ENCODE results near the gene GGT5. TPM values are rescaled to one million over a fixed set of nuclear protein-coding genes. Genes with fewer than 3 reads are reported as not detected.
"Not testable (repeated sequence)": the region's sequence is repeated elsewhere in the genome, so short reads cannot be mapped to it uniquely, and the experiment has no call there.

The GGT5 gene
- total RNA-seq, 1 experiment from 2014 or later, result 34.6 TPM

- no peak for TF ChIP-seq CTCF (IDR thresholded peaks at IDR 0.05; ENCODE audit: unreplicated experiment)
- intact Hi-C loops (cut with micrococcal nuclease), result no loop called here
- Mint-ChIP-seq H3K4me3 (ENCODE audit: unreplicated experiment) (peak overlapping the region; percentile 7), H3K4me1 (ENCODE audit: insufficient read depth, unreplicated experiment) (peaks cover 29% of the 10 kb centered on the region), H3K27ac (ENCODE audit: low read depth, unreplicated experiment) (peak overlapping the region; percentile 3), H3K36me3 (ENCODE audit: insufficient read depth, unreplicated experiment) (peaks cover 3% of the 10 kb centered on the region), H3K27me3 (ENCODE audit: insufficient read depth, unreplicated experiment) (no peaks in the 10 kb centered on the region), H3K9me3 (ENCODE audit: unreplicated experiment) (no peaks in the 10 kb centered on the region)
- DNase-seq (ENCODE audit: unreplicated experiment), result no peak
- ChIA-PET CTCF (interaction anchor here (0.6 kb wide), 3 partner anchors 11 to 394 kb away, joined by 3 read pairs; no protein-coding TSS in a partner anchor), POLR2A (interaction anchor here (0.5 to 2.3 kb wide), 10 partner anchors 9 to 1392 kb away, joined by 3 to 12 read pairs (median 4); partner anchors contain the start of gene SPECC1L)
- no TSS peak for BruUV-seq (replicated peaks)
Measured at GRCh38 chr22:24289741-24290163, 44.9 kb upstream of the GGT5 start.

- Mint-ChIP-seq H3K27ac (ENCODE audit: low read depth, unreplicated experiment) (peak overlapping the region; percentile 59), H3K4me1 (ENCODE audit: insufficient read depth, unreplicated experiment) (peaks cover 34% of the 10 kb centered on the region), H3K27me3 (ENCODE audit: insufficient read depth, unreplicated experiment) (no peaks in the 10 kb centered on the region), H3K4me3 (ENCODE audit: unreplicated experiment) (peak overlapping the region; percentile 7), H3K9me3 (ENCODE audit: unreplicated experiment) (no peaks in the 10 kb centered on the region), H3K36me3 (ENCODE audit: insufficient read depth, unreplicated experiment) (peaks cover 8% of the 10 kb centered on the region)
- no TSS peak for BruUV-seq (replicated peaks)
- no peak for TF ChIP-seq CTCF (IDR thresholded peaks at IDR 0.05; ENCODE audit: unreplicated experiment)
- POLR2A ChIA-PET, result interaction anchor here (0.5 to 2.3 kb wide), 9 partner anchors 8 to 1391 kb away, joined by 3 to 12 read pairs (median 4); partner anchors contain the start of genes MIF and SPECC1L
- intact Hi-C loops (cut with micrococcal nuclease), result no loop called here
- peak; percentile 26 for DNase-seq (ENCODE audit: unreplicated experiment)
- CTCF ChIA-PET, result interaction anchor here (0.6 kb wide), 3 partner anchors 10 to 393 kb away, joined by 3 read pairs; no protein-coding TSS in a partner anchor
Measured at GRCh38 chr22:24289114-24289513, 44.2 kb upstream of the GGT5 start.

GRCh38 chr22:24287801-24288200 is 42.9 kb upstream of the GGT5 start:
- BruUV-seq (replicated peaks); H3K27me3 Mint-ChIP-seq (ENCODE audit: insufficient read depth, unreplicated experiment); DNase-seq (ENCODE audit: unreplicated experiment); H3K36me3 Mint-ChIP-seq (ENCODE audit: insufficient read depth, unreplicated experiment); H3K27ac Mint-ChIP-seq (ENCODE audit: low read depth, unreplicated experiment); H3K4me3 Mint-ChIP-seq (ENCODE audit: unreplicated experiment); H3K9me3 Mint-ChIP-seq (ENCODE audit: unreplicated experiment); intact Hi-C loops (cut with micrococcal nuclease); POLR2A ChIA-PET; CTCF ChIA-PET: not testable (repeated sequence)
- H3K4me1 Mint-ChIP-seq (ENCODE audit: insufficient read depth, unreplicated experiment), result peaks cover 39% of the 10 kb centered on the region

- H3K27ac Mint-ChIP-seq (ENCODE audit: low read depth, unreplicated experiment); POLR2A ChIA-PET; DNase-seq (ENCODE audit: unreplicated experiment); H3K4me3 Mint-ChIP-seq (ENCODE audit: unreplicated experiment); H3K27me3 Mint-ChIP-seq (ENCODE audit: insufficient read depth, unreplicated experiment); H3K36me3 Mint-ChIP-seq (ENCODE audit: insufficient read depth, unreplicated experiment); intact Hi-C loops (cut with micrococcal nuclease); H3K9me3 Mint-ChIP-seq (ENCODE audit: unreplicated experiment); CTCF ChIA-PET; BruUV-seq (replicated peaks): not testable (repeated sequence)
- H3K4me1 Mint-ChIP-seq (ENCODE audit: insufficient read depth, unreplicated experiment), result peaks cover 39% of the 10 kb centered on the region
Measured at GRCh38 chr22:24287212-24287611, 42.3 kb upstream of the GGT5 start.

- H3K27ac Mint-ChIP-seq (ENCODE audit: low read depth, unreplicated experiment), result peak overlapping the region; percentile 36
- no peak overlapping the region for H3K4me3 Mint-ChIP-seq (ENCODE audit: unreplicated experiment)
- peaks cover 39% of the 10 kb centered on the region for H3K4me1 Mint-ChIP-seq (ENCODE audit: insufficient read depth, unreplicated experiment)
Measured at GRCh38 chr22:24285245-24285644, 40.4 kb upstream of the GGT5 start.

More at GRCh38 chr22:24285245-24285644, 40.4 kb upstream of the GGT5 start:
- no peaks in the 10 kb centered on the region for H3K9me3 Mint-ChIP-seq (ENCODE audit: unreplicated experiment)
- ChIA-PET POLR2A (interaction anchor here (1.8 kb wide), 1 partner anchor 20 kb away, joined by 5 read pairs; no protein-coding TSS in a partner anchor), CTCF (interaction anchor here (1.0 to 1.1 kb wide), 2 partner anchors 10 to 17 kb away, joined by 4 read pairs; no protein-coding TSS in a partner anchor)
- H3K36me3 Mint-ChIP-seq (ENCODE audit: insufficient read depth, unreplicated experiment), result peaks cover 8% of the 10 kb centered on the region
- TF ChIP-seq CTCF (IDR thresholded peaks at IDR 0.05; ENCODE audit: unreplicated experiment), result no peak
- no TSS peak for BruUV-seq (replicated peaks)
- DNase-seq (ENCODE audit: unreplicated experiment), result no peak
- no peaks in the 10 kb centered on the region for H3K27me3 Mint-ChIP-seq (ENCODE audit: insufficient read depth, unreplicated experiment)
- intact Hi-C loops (cut with micrococcal nuclease), result no loop called here
